Stimulated activated CD8-positive, alpha-beta memory T cell treated with anti-CD3 and anti-CD28 coated beads, Interleukin-15, amount 100 ng/mL, for 24 hours (primary cell): Measurements from ENCODE around the gene CNNM1.
A peak's percentile ranks its signal among the peaks of the same experiment; 100 is the strongest.

ENCODE experiments used
- DNase-seq: peaks from one replicate; pipeline ENCODE4 v3.0.0-alpha.2; 2020; ENCODE audit warnings: low read depth

The CNNM1 gene

DNA sequence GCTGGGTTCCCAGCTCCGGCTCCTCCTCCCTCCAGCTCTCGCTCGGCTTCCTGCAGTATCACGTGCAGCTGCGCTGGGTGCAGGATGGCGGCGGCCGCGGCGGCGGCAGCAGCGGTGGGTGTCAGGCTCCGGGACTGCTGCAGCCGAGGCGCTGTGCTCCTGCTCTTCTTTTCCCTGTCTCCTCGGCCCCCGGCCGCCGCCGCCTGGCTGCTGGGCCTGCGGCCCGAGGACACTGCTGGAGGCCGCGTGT lies at the start of gene CNNM1:
Gene CNNM1 (plus strand): TSS at position 53 of the 250 bp plus-strand sequence. CDS start 32 bp downstream, at position 85.
- DNase-seq = peak; percentile 3

GRCh38 chr10:99279626-99280111 lies 49.5 kb upstream of the CNNM1 start:
- DNase-seq = no peak

GRCh38 chr10:99280472-99280871 lies 48.7 kb upstream of the CNNM1 start:
- no peak for DNase-seq

DNA sequence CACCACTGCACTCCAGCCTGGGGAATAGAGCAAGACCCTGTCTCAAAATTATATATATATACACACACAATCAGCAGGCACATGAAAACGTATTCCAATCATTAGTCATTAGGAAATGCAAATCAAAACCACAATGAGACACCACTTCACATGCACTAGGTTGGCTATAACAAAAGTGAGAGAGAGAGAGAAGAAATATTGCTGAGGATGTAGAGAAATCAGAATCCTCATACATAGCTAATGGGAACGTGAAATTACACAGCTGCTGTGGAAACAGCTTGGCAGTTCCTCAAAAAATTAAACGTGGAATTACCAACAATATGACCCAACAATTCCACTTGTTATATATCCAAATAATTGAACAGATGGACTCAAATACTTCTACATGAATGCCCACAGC lies 43.3 kb upstream of the CNNM1 start:
- DNase-seq = no peak

DNA sequence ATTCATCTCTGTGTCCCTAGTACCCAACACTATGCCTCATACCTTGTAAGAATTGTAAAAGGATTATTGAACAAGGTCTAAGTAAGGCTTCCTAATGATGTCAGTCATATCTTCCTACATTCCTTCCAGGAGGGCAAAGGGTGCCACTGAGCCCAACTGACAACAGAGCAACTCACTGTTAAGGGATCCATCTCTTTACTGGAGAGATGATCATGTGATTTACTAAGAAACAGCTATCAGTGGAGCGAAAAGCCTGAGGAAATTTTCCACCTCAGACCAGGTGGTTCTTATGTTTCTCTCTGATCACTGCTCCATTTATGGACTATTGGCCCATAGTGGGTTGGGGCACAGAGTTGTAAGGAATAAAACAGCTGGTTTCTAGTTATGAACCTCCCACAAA lies 38.9 kb upstream of the CNNM1 start:
- no peak for DNase-seq

- no peak for DNase-seq
Measured at GRCh38 chr10:99292159-99292558, 37.0 kb upstream of the CNNM1 start.

DNA sequence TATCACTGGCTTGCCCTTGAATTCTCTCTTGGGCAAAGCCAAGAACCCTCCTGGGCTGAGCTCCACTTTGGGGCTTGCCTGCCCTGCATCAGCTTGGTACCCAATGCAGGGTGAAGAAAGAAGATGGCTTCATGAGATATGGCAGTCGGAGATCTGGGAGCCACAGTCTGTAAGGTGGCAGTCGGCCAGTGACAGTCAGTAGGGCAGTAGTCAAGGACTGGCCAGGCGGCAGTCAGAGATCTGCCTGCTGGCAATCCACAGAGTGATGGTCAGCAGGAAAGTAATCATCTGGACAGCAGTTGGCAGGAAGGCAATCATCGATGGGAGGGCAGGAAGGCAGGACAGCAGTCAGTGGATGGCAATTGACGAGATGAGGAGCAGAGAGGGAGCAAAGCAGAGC lies 32.6 kb upstream of the CNNM1 start:
- no peak for DNase-seq

DNA sequence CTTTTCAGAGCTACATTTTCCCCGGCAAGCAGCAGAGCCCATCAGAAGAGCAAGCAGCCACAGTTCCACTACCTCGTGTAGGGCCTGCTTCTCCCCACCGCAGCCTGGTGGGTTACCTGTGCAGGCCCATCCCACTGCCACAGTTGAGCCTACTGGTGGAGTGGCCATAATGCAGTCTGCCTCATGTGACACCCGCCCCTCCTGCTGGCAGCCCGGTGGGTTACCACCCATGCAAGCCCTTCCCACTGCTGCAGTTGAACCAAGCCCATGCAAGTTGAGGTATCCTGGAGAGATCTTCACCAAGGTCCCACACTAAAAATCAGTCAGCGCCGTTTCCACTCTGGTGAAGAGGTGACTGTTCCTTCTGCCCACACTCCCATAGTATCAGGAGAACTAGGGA lies 32.1 kb upstream of the CNNM1 start:
- no peak for DNase-seq

GRCh38 chr10:99303899-99304861 lies 25.0 kb upstream of the CNNM1 start:
- DNase-seq = no peak

DNA sequence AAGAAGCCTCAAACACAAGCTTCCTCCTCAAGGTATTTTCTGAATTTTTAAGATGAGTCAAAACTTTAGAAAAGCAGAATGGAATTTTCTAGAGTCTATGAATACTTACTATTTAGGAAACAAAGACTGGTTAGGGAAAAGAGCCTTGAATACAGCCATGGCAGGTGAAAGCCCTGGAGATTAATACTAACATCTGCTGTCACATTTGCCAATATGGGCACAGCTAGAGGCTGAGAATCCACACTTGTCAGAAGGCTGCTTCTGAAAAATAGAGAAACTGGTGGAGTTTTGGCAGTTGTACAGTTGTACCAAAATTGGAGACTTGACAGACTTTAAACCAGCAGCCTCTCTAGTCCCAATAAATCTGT lies 24.3 kb upstream of the CNNM1 start:
- no peak for DNase-seq

GRCh38 chr10:99312501-99312900 lies 16.7 kb upstream of the CNNM1 start:
- no peak for DNase-seq

GRCh38 chr10:99315853-99316252 lies 13.3 kb upstream of the CNNM1 start:
- DNase-seq = no peak

DNA sequence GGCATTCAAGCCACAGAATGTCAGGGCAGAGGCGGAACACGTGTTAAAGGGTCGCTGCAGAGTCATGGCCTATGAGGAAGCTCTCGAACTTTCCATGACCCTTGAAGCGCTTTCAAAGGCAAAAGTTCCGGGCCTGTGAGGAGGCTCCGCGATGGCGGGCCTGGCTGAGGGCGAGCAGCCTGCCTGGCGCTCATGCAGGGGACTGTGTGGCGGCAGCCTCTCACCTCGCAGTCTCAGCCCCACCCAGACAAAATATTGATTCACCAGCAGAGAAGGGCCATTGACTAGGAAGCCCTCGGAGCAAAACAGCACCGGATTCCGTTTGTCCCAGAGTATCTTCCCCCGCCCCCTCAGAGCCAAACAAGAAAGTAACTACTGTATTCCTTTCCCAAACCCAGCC lies 12.8 kb upstream of the CNNM1 start:
- no peak for DNase-seq

- DNase-seq = no peak
Measured at GRCh38 chr10:99318048-99318447, 11.1 kb upstream of the CNNM1 start.

- no peak for DNase-seq
Measured at GRCh38 chr10:99318475-99318874, 10.7 kb upstream of the CNNM1 start.

DNA sequence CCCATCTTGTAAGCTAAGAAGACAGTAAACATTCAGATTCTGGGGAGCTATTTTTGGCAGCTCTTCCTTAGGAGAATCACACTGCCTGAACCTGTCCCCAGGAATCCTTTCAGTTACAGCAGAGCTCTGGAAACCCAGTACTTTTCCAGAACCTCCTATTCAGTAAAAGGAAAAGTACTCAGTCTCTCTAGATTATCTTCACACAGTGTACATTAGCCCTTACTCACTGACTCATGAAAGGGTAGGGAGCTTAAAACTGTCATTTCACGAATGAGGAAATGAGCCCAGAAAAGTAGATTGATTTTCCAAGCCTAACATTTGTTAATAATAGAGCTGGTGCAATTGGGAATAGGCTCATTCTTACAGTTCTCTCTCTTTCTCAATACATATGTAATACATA lies 3.9 kb upstream of the CNNM1 start:
- DNase-seq = no peak

DNA sequence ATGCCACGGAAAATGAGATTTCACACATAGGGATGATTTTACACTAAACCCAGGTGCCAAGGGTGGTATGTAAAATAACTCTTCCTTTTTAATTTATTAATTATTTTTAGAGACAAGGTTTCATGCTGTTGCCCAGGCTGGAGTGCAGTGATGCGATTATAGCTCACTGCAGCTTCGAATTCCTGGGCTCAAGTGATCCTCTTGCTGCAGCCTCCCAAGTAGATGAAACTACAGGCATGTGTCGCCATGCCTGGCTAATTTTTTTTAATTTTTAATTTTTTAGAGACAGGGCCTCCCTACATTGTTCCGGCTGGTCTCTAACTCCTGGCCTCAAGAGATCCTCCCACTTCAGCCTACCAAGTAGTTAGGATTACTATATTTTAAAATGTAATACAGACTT lies 2.3 kb upstream of the CNNM1 start:
- no peak for DNase-seq

GRCh38 chr10:99328579-99329303 lies 415 bp upstream of the CNNM1 start:
- DNase-seq = no peak

GRCh38 chr10:99329554-99330346 lies 594 bp downstream of the CNNM1 start:
- DNase-seq = no peak

DNA sequence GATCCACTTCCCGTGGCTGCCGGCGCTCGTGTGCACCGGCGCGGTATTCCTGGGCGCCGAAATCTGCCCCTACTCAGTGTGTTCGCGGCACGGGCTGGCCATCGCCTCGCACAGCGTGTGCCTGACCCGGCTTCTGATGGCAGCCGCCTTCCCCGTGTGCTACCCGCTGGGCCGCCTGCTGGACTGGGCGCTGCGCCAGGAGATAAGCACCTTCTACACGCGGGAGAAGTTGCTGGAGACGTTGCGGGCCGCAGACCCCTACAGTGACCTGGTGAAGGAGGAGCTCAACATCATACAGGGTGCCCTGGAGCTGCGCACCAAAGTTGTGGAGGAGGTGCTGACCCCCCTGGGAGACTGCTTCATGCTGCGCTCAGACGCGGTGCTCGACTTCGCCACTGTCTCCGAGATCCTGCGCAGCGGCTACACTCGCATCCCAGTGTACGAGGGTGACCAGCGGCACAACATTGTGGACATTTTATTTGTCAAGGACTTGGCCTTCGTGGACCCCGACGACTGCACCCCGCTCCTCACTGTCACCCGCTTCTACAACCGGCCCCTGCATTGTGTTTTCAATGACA lies 1.3 kb downstream of the CNNM1 start:
- no peak for DNase-seq

- no peak for DNase-seq
Measured at GRCh38 chr10:99331207-99331803, 2.1 kb downstream of the CNNM1 start.

DNA sequence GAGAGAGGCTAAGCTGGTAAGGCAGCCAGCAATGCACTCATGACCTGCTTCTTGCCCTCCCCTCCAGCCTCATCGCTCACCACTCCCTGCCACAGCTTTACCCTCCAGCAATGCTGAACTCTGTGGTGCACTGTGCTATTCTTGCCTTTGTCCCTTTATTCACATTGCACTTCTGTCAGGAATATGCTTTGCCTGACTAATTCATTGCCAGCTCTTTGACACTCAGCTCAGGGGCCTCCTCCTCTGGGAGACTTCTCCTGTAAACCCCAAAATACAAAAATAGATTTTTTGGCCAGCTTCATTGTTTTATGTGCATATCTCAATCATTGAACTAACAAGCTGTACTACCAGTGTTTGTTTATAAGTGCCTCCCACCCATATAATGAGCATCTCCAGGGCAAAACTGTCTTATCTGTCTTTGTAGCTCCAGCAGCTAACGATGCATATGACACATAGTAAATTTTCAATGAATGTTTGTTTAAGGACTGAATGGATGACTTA lies 8.2 kb downstream of the CNNM1 start:
- no peak for DNase-seq
